MG63 (cell line): ENCODE data around the gene NT5DC4. TPM values are rescaled to one million over a fixed set of nuclear protein-coding genes. Genes with fewer than 3 reads are reported as not detected.
"Not testable (repeated sequence)": the region's sequence is repeated elsewhere in the genome, so short reads cannot be mapped to it uniquely, and the experiment has no call there.

Experiments
- DNase-seq: peaks from one replicate; pipeline ENCODE4 v3.0.0-alpha.2; 2020
- H3K27me3 ChIP-seq: fragments of 250-450 bp; sonication (Bioruptor Pico); 2 replicates; pipeline ENCODE4 v1.5.1; 2020; ENCODE audit warnings: mild to moderate bottlenecking, moderate library complexity
- H3K36me3 ChIP-seq: fragments of 250-450 bp; sonication (Bioruptor Pico); 2 replicates; pipeline ENCODE4 v1.5.1; 2020; ENCODE audit warnings: mild to moderate bottlenecking, moderate library complexity
- H3K4me3 ChIP-seq: fragments of 250-450 bp; sonication (Bioruptor Pico); 2 replicates; pipeline ENCODE4 v1.5.1; 2020; ENCODE audit warnings: mild to moderate bottlenecking, moderate library complexity
- H3K9me3 ChIP-seq: fragments of 250-450 bp; sonication (Bioruptor Pico); 2 replicates; pipeline ENCODE4 v1.5.1; 2020; ENCODE audit warnings: mild to moderate bottlenecking, moderate library complexity
- total RNA-seq: library from RNA; depleted of rRNA; stranded (reverse); fragments of >200 nt; shearing (Covaris generic); gene quantifications from 2 replicates; pipeline ENCODE4 v1.2.3, GENCODE V29; 2014; ENCODE audit warnings: low replicate concordance

Gene NT5DC4
- total RNA-seq, 1 experiment from 2014 or later: not detected

GRCh38 chr2:112714331-112714730 lies 6.5 kb upstream of the NT5DC4 start:
- H3K27me3 ChIP-seq: no peaks in the 10 kb centered on the region
- DNase-seq: no peak
- H3K36me3 ChIP-seq: no peaks in the 10 kb centered on the region
- no peak overlapping the region for H3K4me3 ChIP-seq
- no peaks in the 10 kb centered on the region for H3K9me3 ChIP-seq

GRCh38 chr2:112714836-112715631 lies 5.8 kb upstream of the NT5DC4 start:
- DNase-seq: peak; percentile 81
- Histone ChIP-seq H3K4me3 (no peak overlapping the region), H3K27me3 (no peaks in the 10 kb centered on the region), H3K36me3 (no peaks in the 10 kb centered on the region), H3K9me3 (no peaks in the 10 kb centered on the region)

GRCh38 chr2:112716094-112716493 lies 4.7 kb upstream of the NT5DC4 start:
- H3K36me3 ChIP-seq, H3K27me3 ChIP-seq, H3K9me3 ChIP-seq, H3K4me3 ChIP-seq, DNase-seq: not testable (repeated sequence)

- DNase-seq, H3K4me3 ChIP-seq, H3K36me3 ChIP-seq: not testable (repeated sequence)
Measured at GRCh38 chr2:112716826-112717352, 3.9 kb upstream of the NT5DC4 start.

GRCh38 chr2:112718863-112719370 lies 1.9 kb upstream of the NT5DC4 start:
- H3K9me3 ChIP-seq: no peaks in the 10 kb centered on the region
- no peaks in the 10 kb centered on the region for H3K36me3 ChIP-seq
- H3K27me3 ChIP-seq: no peaks in the 10 kb centered on the region
- DNase-seq: no peak
- no peak overlapping the region for H3K4me3 ChIP-seq

More at GRCh38 chr2:112716826-112717352, 3.9 kb upstream of the NT5DC4 start:
- H3K9me3 ChIP-seq, H3K27me3 ChIP-seq: not testable (repeated sequence)

GRCh38 chr2:112721819-112722522 lies 1.2 kb downstream of the NT5DC4 start:
- Histone ChIP-seq H3K36me3 (no peaks in the 10 kb centered on the region), H3K27me3 (no peaks in the 10 kb centered on the region), H3K4me3 (no peak overlapping the region), H3K9me3 (no peaks in the 10 kb centered on the region)
- DNase-seq: no peak

- DNase-seq: no peak
- no peaks in the 10 kb centered on the region for H3K27me3 ChIP-seq
- H3K9me3 ChIP-seq: no peaks in the 10 kb centered on the region
- no peaks in the 10 kb centered on the region for H3K36me3 ChIP-seq
- H3K4me3 ChIP-seq: no peak overlapping the region
Measured at GRCh38 chr2:112722816-112723546, 2.2 kb downstream of the NT5DC4 start.

GRCh38 chr2:112723547-112723940 lies 2.7 kb downstream of the NT5DC4 start:
- DNase-seq: no peak
- no peak overlapping the region for H3K4me3 ChIP-seq
- no peaks in the 10 kb centered on the region for H3K27me3 ChIP-seq
- H3K9me3 ChIP-seq: no peaks in the 10 kb centered on the region
- no peaks in the 10 kb centered on the region for H3K36me3 ChIP-seq

- H3K4me3 ChIP-seq: no peak overlapping the region
- DNase-seq: no peak
- no peaks in the 10 kb centered on the region for H3K9me3 ChIP-seq
- H3K27me3 ChIP-seq: no peaks in the 10 kb centered on the region
- H3K36me3 ChIP-seq: no peaks in the 10 kb centered on the region
Measured at GRCh38 chr2:112723995-112724394, 3.2 kb downstream of the NT5DC4 start.

- Histone ChIP-seq H3K9me3 (no peaks in the 10 kb centered on the region), H3K4me3 (no peak overlapping the region), H3K36me3 (no peaks in the 10 kb centered on the region), H3K27me3 (no peaks in the 10 kb centered on the region)
- peak; percentile 47 for DNase-seq
Measured at GRCh38 chr2:112724591-112725525, 4.0 kb downstream of the NT5DC4 start.

GRCh38 chr2:112725545-112726457 lies 5.0 kb downstream of the NT5DC4 start:
- H3K4me3 ChIP-seq: no peak overlapping the region
- no peak for DNase-seq
- H3K9me3 ChIP-seq: no peaks in the 10 kb centered on the region

GRCh38 chr2:112726487-112727190 lies 5.8 kb downstream of the NT5DC4 start:
- Histone ChIP-seq H3K36me3 (no peaks in the 10 kb centered on the region), H3K9me3 (no peaks in the 10 kb centered on the region), H3K27me3 (no peaks in the 10 kb centered on the region), H3K4me3 (no peak overlapping the region)
- peak; percentile 88 for DNase-seq

More at GRCh38 chr2:112725545-112726457, 5.0 kb downstream of the NT5DC4 start:
- H3K27me3 ChIP-seq: no peaks in the 10 kb centered on the region
- no peaks in the 10 kb centered on the region for H3K36me3 ChIP-seq

- no peaks in the 10 kb centered on the region for H3K9me3 ChIP-seq
- H3K4me3 ChIP-seq: no peak overlapping the region
- H3K27me3 ChIP-seq: no peaks in the 10 kb centered on the region
- no peak for DNase-seq
- no peaks in the 10 kb centered on the region for H3K36me3 ChIP-seq
Measured at GRCh38 chr2:112727276-112728028, 6.6 kb downstream of the NT5DC4 start.

- Histone ChIP-seq H3K9me3 (no peaks in the 10 kb centered on the region), H3K27me3 (no peaks in the 10 kb centered on the region), H3K4me3 (no peak overlapping the region), H3K36me3 (no peaks in the 10 kb centered on the region)
- no peak for DNase-seq
Measured at GRCh38 chr2:112728029-112728362, 7.2 kb downstream of the NT5DC4 start.
